Measurements from ENCODE around the gene ZNF888.

DNA sequence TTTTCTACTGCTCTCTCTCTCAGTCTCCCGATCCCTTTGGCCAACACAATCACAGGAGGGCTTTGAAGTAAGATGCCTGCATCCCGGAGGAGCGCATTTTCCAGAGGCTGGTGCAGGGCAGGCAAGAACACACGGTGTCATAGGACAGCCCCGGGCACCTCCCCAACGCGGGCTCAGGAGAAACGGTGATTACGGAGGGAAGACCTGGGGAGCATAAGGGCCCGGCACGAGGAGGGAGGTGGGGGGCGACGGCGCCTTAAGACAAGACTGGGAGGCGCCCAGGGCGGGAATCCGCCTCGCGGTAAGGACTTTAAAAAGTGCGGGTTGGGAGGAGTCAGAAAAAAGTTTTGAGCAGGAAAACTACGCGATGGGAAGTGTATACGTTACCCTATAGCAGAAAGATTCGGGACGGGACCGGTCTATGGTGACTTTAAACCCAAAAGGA is 18.7 kb upstream of the ZNF888 start:
- TF ChIP-seq EGR1 (IDR thresholded peaks at IDR 0.05): no peak
- no peak for TF ChIP-seq RAD21 (IDR thresholded peaks at IDR 0.05; ENCODE audit: low read depth)
- 0 out of 2 replicates have a peak, but pooled peaks have one; percentile 10 for TF ChIP-seq TAF1 (IDR thresholded peaks at IDR 0.05; ENCODE audit: low read depth)
- TF ChIP-seq CREB1 (IDR thresholded peaks at IDR 0.05; ENCODE audit: low read depth): no peak
- TF ChIP-seq, protein P1, sequence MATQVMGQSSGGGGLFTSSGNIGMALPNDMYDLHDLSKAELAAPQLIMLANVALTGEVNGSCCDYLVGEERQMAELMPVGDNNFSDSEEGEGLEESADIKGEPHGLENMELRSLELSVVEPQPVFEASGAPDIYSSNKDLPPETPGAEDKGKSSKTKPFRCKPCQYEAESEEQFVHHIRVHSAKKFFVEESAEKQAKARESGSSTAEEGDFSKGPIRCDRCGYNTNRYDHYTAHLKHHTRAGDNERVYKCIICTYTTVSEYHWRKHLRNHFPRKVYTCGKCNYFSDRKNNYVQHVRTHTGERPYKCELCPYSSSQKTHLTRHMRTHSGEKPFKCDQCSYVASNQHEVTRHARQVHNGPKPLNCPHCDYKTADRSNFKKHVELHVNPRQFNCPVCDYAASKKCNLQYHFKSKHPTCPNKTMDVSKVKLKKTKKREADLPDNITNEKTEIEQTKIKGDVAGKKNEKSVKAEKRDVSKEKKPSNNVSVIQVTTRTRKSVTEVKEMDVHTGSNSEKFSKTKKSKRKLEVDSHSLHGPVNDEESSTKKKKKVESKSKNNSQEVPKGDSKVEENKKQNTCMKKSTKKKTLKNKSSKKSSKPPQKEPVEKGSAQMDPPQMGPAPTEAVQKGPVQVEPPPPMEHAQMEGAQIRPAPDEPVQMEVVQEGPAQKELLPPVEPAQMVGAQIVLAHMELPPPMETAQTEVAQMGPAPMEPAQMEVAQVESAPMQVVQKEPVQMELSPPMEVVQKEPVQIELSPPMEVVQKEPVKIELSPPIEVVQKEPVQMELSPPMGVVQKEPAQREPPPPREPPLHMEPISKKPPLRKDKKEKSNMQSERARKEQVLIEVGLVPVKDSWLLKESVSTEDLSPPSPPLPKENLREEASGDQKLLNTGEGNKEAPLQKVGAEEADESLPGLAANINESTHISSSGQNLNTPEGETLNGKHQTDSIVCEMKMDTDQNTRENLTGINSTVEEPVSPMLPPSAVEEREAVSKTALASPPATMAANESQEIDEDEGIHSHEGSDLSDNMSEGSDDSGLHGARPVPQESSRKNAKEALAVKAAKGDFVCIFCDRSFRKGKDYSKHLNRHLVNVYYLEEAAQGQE (IDR thresholded peaks at IDR 0.05; ENCODE audit: low read depth): no peak

All from Ishikawa (cell line).